K562 (cell line): ENCODE measurements around the gene COL8A2. TPM values are rescaled to one million over a fixed set of nuclear protein-coding genes. Genes with fewer than 3 reads are reported as not detected.

Experiments used
- BRF1 ChIP-seq: IDR thresholded peaks from 3 replicates; pipeline ENCODE4 v1.6.1; 2011; ENCODE audit warnings: borderline replicate concordance, mild to moderate bottlenecking; ENCODE audit not compliant: insufficient read length; ENCODE audit errors: extremely low read depth
- ETV5 ChIP-seq: sonication (generic); formaldehyde crosslinking; IDR thresholded peaks from 2 replicates; pipeline ENCODE4 v1.4.0; 2020; ENCODE audit warnings: low read depth, mild to moderate bottlenecking, missing genetic modification reagents
- FOXA1 ChIP-seq: fragments of 450-650 bp; IDR thresholded peaks from 2 replicates; pipeline ENCODE4 v1.6.1; 2016; ENCODE audit warnings: mild to moderate bottlenecking, borderline replicate concordance
- HINFP ChIP-seq: fragments of 450-650 bp; conservative IDR thresholded peaks from 2 replicates; pipeline ENCODE4 v1.6.1; 2016; ENCODE audit warnings: missing genetic modification characterization, low read depth, mild to moderate bottlenecking, control low read depth, missing compliant biosample characterization
- HMGN3 ChIP-seq: IDR thresholded peaks from 2 replicates; pipeline ENCODE4 v1.6.1; 2011; ENCODE audit warnings: borderline replicate concordance, low read depth, mild to moderate bottlenecking, mixed read lengths, low read length; ENCODE audit not compliant: insufficient read length; ENCODE audit errors: extremely low read depth
- HOMEZ ChIP-seq: fragments of 250-450 bp; sonication (Bioruptor Pico); IDR thresholded peaks from 2 replicates; pipeline ENCODE4 v1.4.0; 2020; ENCODE audit warnings: mild to moderate bottlenecking, moderate library complexity
- MAX ChIP-seq: sonication (generic); formaldehyde crosslinking; IDR thresholded peaks from 2 replicates; pipeline ENCODE4 v1.9.0; 2022; ENCODE audit warnings: mild to moderate bottlenecking, missing genetic modification reagents
- PHF20 ChIP-seq: fragments of 450-650 bp; IDR thresholded peaks from 2 replicates; pipeline ENCODE4 v1.6.1; 2018; ENCODE audit not compliant: partially characterized antibody
- PKNOX1 ChIP-seq: fragments of 450-650 bp; IDR thresholded peaks from 2 replicates; pipeline ENCODE4 v1.6.1; 2016
- SIRT6 ChIP-seq: IDR thresholded peaks from one replicate; pipeline ENCODE4 v1.6.1; 2012; ENCODE audit warnings: low read depth, mild to moderate bottlenecking, control low read depth, inconsistent platforms, low read length, moderate library complexity
- SP1 ChIP-seq: sonication (generic); formaldehyde crosslinking; IDR thresholded peaks from 2 replicates; pipeline ENCODE4 v1.8.1; 2022; ENCODE audit warnings: mild to moderate bottlenecking, missing genetic modification reagents
- SRSF1 ChIP-seq: fragments of 200-400 bp; formaldehyde crosslinking; IDR thresholded peaks from 2 replicates; pipeline ENCODE4 v1.6.1; 2017; ENCODE audit warnings: mild to moderate bottlenecking, low read depth, low read length, moderate library complexity
- TAF7 ChIP-seq: fragments of 450-650 bp; IDR thresholded peaks from 2 replicates; pipeline ENCODE4 v1.6.1; 2016; ENCODE audit warnings: missing genetic modification characterization, missing compliant biosample characterization
- TFAP4 ChIP-seq: sonication (generic); formaldehyde crosslinking; IDR thresholded peaks from 2 replicates; pipeline ENCODE4 v1.8.0; 2022; ENCODE audit warnings: missing genetic modification reagents, mild to moderate bottlenecking, moderate library complexity, borderline replicate concordance
- ZBTB2 ChIP-seq: fragments of 450-650 bp; IDR thresholded peaks from 2 replicates; pipeline ENCODE4 v1.6.1; 2016; ENCODE audit warnings: antibody characterized with exemption
- ZNF134 ChIP-seq: fragments of 250-450 bp; sonication (Bioruptor Pico); conservative IDR thresholded peaks from 2 replicates; pipeline ENCODE4 v1.4.0; 2020
- ZNF280B ChIP-seq: fragments of 250-450 bp; sonication (Bioruptor Pico); IDR thresholded peaks from 2 replicates; pipeline ENCODE4 v1.5.1; 2021; ENCODE audit warnings: mild to moderate bottlenecking
- ZNF764 ChIP-seq: fragments of 250-450 bp; sonication (Bioruptor Pico); IDR thresholded peaks from 2 replicates; pipeline ENCODE4 v1.4.0; 2020; ENCODE audit warnings: low read depth, mild to moderate bottlenecking, moderate library complexity
- polyA plus RNA-seq, 8 experiments: library from polyadenylated mRNA; depleted of rRNA in 4 of 8; stranded (reverse) in 5 of 8; unstranded in 3 of 8; fragments of >200 nt; fragmentation: Nextera tagmentation in 2 of 8; fragmentation: Illumina TruSeq in 1 of 8; extraction: Ambion mirVana in 2 of 8; extraction: Trizol in 1 of 8; gene quantifications; 2 replicates each; pipeline versions ENCODE4 v1.2.1 to v1.2.3, GENCODE V29; 2011 to 2014; ENCODE audit warnings: inconsistent platforms in 1 of 8, missing spikeins in 1 of 8
- total RNA-seq, 7 experiments: library from RNA; depleted of rRNA in 6 of 7; stranded (reverse); fragments of >200 nt in 6 of 7; fragmentation: Illumina TruSeq in 2 of 7; extraction: Trizol in 2 of 7; gene quantifications; 2 replicates each; pipeline versions ENCODE4 v1.2.1 to v1.2.3, GENCODE V29; 2011 to 2021; ENCODE audit warnings: low replicate concordance in 1 of 7

Gene COL8A2
- total and polyA plus RNA-seq, 9 of the 15 experiments (the other 6 are each of a cell fraction or from before 2014, with no cell fraction given) = 0.03 to 0.14 (median 0.04) TPM; not detected in 5

- no peak for TF ChIP-seq HMGN3
- no peak; the same call in none of the 2 replicates for TF ChIP-seq SP1 (CRISPR knock-in tag)
- peak; percentile 78; the same call in 1 of the 2 replicates for TF ChIP-seq TFAP4 (CRISPR knock-in tag)
- peak; percentile 70 for TF ChIP-seq MAX (CRISPR knock-in tag)
- 0 out of 2 replicates have a peak, but pooled peaks have one; percentile 53 for TF ChIP-seq HOMEZ (CRISPR knock-in tag)
- peak; percentile 52; the same call in 1 of the 2 replicates for TF ChIP-seq PKNOX1
- TF ChIP-seq TAF7 (tag) = 0 out of 2 replicates have a peak, but pooled peaks have one; percentile 44
- TF ChIP-seq HINFP = no peak
- TF ChIP-seq ZNF134 (CRISPR knock-in tag) = no peak
- TF ChIP-seq BRF1 = no peak
- no peak for TF ChIP-seq PHF20
- 0 out of 2 replicates have a peak, but pooled peaks have one; percentile 42 for TF ChIP-seq SRSF1
- no peak for TF ChIP-seq FOXA1
- no peak for TF ChIP-seq ZNF280B (CRISPR knock-in tag)
- no peak for TF ChIP-seq ZNF764 (CRISPR knock-in tag)
- TF ChIP-seq ZBTB2 = peak; percentile 52; the same call in 1 of the 2 replicates
- no peak for TF ChIP-seq SIRT6
- no peak for TF ChIP-seq ETV5 (CRISPR knock-in tag)
Measured at GRCh38 chr1:36156329-36157114, 31.5 kb upstream of the COL8A2 start (continued).
